Dendritic cell treated with granulocyte-macrophage colony-stimulating factor and Interleukin-4, amounts not matched to agents 40 ng/mL and 50 ng/mL, for 4 days (primary cell): ENCODE measurements around the gene SNTB2.
"Not testable (repeated sequence)": the region's sequence is repeated elsewhere in the genome, so short reads cannot be mapped to it uniquely, and the experiment has no call there.

Experiments used
- H3K27ac Mint-ChIP-seq: one replicate; pipeline ENCODE4 v1.8.0; 2022; ENCODE audit warnings: mild to moderate bottlenecking, mixed read lengths
- H3K27me3 Mint-ChIP-seq: one replicate; pipeline ENCODE4 v1.8.0; 2022; ENCODE audit warnings: mild to moderate bottlenecking, mixed read lengths
- H3K36me3 Mint-ChIP-seq: one replicate; pipeline ENCODE4 v1.8.0; 2022; ENCODE audit warnings: low read depth, mixed read lengths
- H3K4me1 Mint-ChIP-seq: one replicate; pipeline ENCODE4 v1.8.0; 2022; ENCODE audit warnings: low read depth, mixed read lengths
- H3K4me3 Mint-ChIP-seq: one replicate; pipeline ENCODE4 v1.8.0; 2022; ENCODE audit warnings: mild to moderate bottlenecking, moderate library complexity, mixed read lengths
- H3K9me3 Mint-ChIP-seq: one replicate; pipeline ENCODE4 v1.8.0; 2022; ENCODE audit warnings: mixed read lengths
- intact Hi-C: fragments of 100-400 bp; cut with micrococcal nuclease; formaldehyde crosslinking; loops from one replicate; pipeline ENCODE4 v1.15.0; 2022

Gene SNTB2

GRCh38 chr16:69225121-69225520, 38.2 kb downstream of the SNTB2 start:
- no peak overlapping the region for H3K4me3 Mint-ChIP-seq
- no peaks in the 10 kb centered on the region for H3K9me3 Mint-ChIP-seq
- H3K4me1 Mint-ChIP-seq = no peaks in the 10 kb centered on the region
- no peak overlapping the region for H3K27ac Mint-ChIP-seq
- intact Hi-C loops = loop anchor here (10.0 kb wide), 1 partner anchor 70 kb away; no protein-coding TSS in a partner anchor
- H3K27me3 Mint-ChIP-seq = peaks cover 5% of the 10 kb centered on the region
- H3K36me3 Mint-ChIP-seq = no peaks in the 10 kb centered on the region

GRCh38 chr16:69233124-69233523, 46.2 kb downstream of the SNTB2 start:
- H3K27ac Mint-ChIP-seq = no peak overlapping the region
- no peak overlapping the region for H3K4me3 Mint-ChIP-seq
- intact Hi-C loops = no loop called here
- no peaks in the 10 kb centered on the region for H3K9me3 Mint-ChIP-seq
- H3K4me1 Mint-ChIP-seq = no peaks in the 10 kb centered on the region
- H3K27me3 Mint-ChIP-seq = no peaks in the 10 kb centered on the region
- H3K36me3 Mint-ChIP-seq = peaks cover 6% of the 10 kb centered on the region

- Mint-ChIP-seq H3K9me3 (no peaks in the 10 kb centered on the region), H3K27me3 (no peaks in the 10 kb centered on the region), H3K4me3 (no peak overlapping the region), H3K4me1 (no peaks in the 10 kb centered on the region), H3K36me3 (peaks cover 6% of the 10 kb centered on the region), H3K27ac (no peak overlapping the region)
- intact Hi-C loops = no loop called here
These were observed 47.5 kb downstream of the SNTB2 start for GRCh38 chr16:69234460-69234859.

GRCh38 chr16:69236319-69236718, 49.4 kb downstream of the SNTB2 start:
- Mint-ChIP-seq H3K27ac (no peak overlapping the region), H3K27me3 (no peaks in the 10 kb centered on the region), H3K9me3 (no peaks in the 10 kb centered on the region), H3K4me3 (no peak overlapping the region), H3K4me1 (no peaks in the 10 kb centered on the region), H3K36me3 (no peaks in the 10 kb centered on the region)
- intact Hi-C loops = no loop called here

- no peak overlapping the region for H3K4me3 Mint-ChIP-seq
- no peaks in the 10 kb centered on the region for H3K9me3 Mint-ChIP-seq
- no peaks in the 10 kb centered on the region for H3K27me3 Mint-ChIP-seq
- intact Hi-C loops = no loop called here
- H3K4me1 Mint-ChIP-seq = no peaks in the 10 kb centered on the region
- no peak overlapping the region for H3K27ac Mint-ChIP-seq
- no peaks in the 10 kb centered on the region for H3K36me3 Mint-ChIP-seq
These were observed 50.3 kb downstream of the SNTB2 start for GRCh38 chr16:69237296-69237695.

- Mint-ChIP-seq H3K27me3 (no peaks in the 10 kb centered on the region), H3K9me3 (no peaks in the 10 kb centered on the region), H3K4me1 (no peaks in the 10 kb centered on the region), H3K36me3 (no peaks in the 10 kb centered on the region), H3K27ac (no peak overlapping the region), H3K4me3 (no peak overlapping the region)
- intact Hi-C loops = no loop called here
These were observed 52.9 kb downstream of the SNTB2 start for GRCh38 chr16:69239851-69240250.

- intact Hi-C loops = no loop called here
- no peaks in the 10 kb centered on the region for H3K9me3 Mint-ChIP-seq
- no peaks in the 10 kb centered on the region for H3K27me3 Mint-ChIP-seq
- peaks cover 1% of the 10 kb centered on the region for H3K36me3 Mint-ChIP-seq
- no peak overlapping the region for H3K4me3 Mint-ChIP-seq
- H3K4me1 Mint-ChIP-seq = no peaks in the 10 kb centered on the region
- H3K27ac Mint-ChIP-seq = no peak overlapping the region
These were observed 53.4 kb downstream of the SNTB2 start for GRCh38 chr16:69240331-69240730.

GRCh38 chr16:69241926-69242325, 55.0 kb downstream of the SNTB2 start:
- no peaks in the 10 kb centered on the region for H3K9me3 Mint-ChIP-seq
- H3K27ac Mint-ChIP-seq = no peak overlapping the region
- no peaks in the 10 kb centered on the region for H3K4me1 Mint-ChIP-seq
- no peaks in the 10 kb centered on the region for H3K27me3 Mint-ChIP-seq
- H3K36me3 Mint-ChIP-seq = peaks cover 7% of the 10 kb centered on the region
- H3K4me3 Mint-ChIP-seq = no peak overlapping the region
- intact Hi-C loops = no loop called here

GRCh38 chr16:69243479-69243878, 56.5 kb downstream of the SNTB2 start:
- no peaks in the 10 kb centered on the region for H3K9me3 Mint-ChIP-seq
- no peaks in the 10 kb centered on the region for H3K27me3 Mint-ChIP-seq
- intact Hi-C loops = no loop called here
- H3K36me3 Mint-ChIP-seq = peaks cover 7% of the 10 kb centered on the region
- H3K4me1 Mint-ChIP-seq = no peaks in the 10 kb centered on the region
- H3K4me3 Mint-ChIP-seq = no peak overlapping the region
- H3K27ac Mint-ChIP-seq = no peak overlapping the region

- intact Hi-C loops = no loop called here
- H3K36me3 Mint-ChIP-seq = peaks cover 7% of the 10 kb centered on the region
- no peak overlapping the region for H3K27ac Mint-ChIP-seq
- H3K4me3 Mint-ChIP-seq = no peak overlapping the region
- H3K9me3 Mint-ChIP-seq = no peaks in the 10 kb centered on the region
- H3K4me1 Mint-ChIP-seq = no peaks in the 10 kb centered on the region
- no peaks in the 10 kb centered on the region for H3K27me3 Mint-ChIP-seq
These were observed 57.4 kb downstream of the SNTB2 start for GRCh38 chr16:69244336-69244735.

GRCh38 chr16:69250081-69250480, 63.1 kb downstream of the SNTB2 start:
- H3K27me3 Mint-ChIP-seq = no peaks in the 10 kb centered on the region
- no peaks in the 10 kb centered on the region for H3K9me3 Mint-ChIP-seq
- H3K36me3 Mint-ChIP-seq = peaks cover 13% of the 10 kb centered on the region
- intact Hi-C loops = no loop called here
- no peak overlapping the region for H3K27ac Mint-ChIP-seq
- H3K4me1 Mint-ChIP-seq = no peaks in the 10 kb centered on the region
- H3K4me3 Mint-ChIP-seq = no peak overlapping the region

- intact Hi-C loops = no loop called here
- H3K4me1 Mint-ChIP-seq = no peaks in the 10 kb centered on the region
- no peaks in the 10 kb centered on the region for H3K27me3 Mint-ChIP-seq
- H3K4me3 Mint-ChIP-seq = no peak overlapping the region
- H3K36me3 Mint-ChIP-seq = peaks cover 6% of the 10 kb centered on the region
- H3K27ac Mint-ChIP-seq = no peak overlapping the region
- H3K9me3 Mint-ChIP-seq = no peaks in the 10 kb centered on the region
These were observed 66.9 kb downstream of the SNTB2 start for GRCh38 chr16:69253870-69254341.

GRCh38 chr16:69259428-69259764, 72.4 kb downstream of the SNTB2 start:
- H3K27ac Mint-ChIP-seq, H3K9me3 Mint-ChIP-seq, intact Hi-C loops, H3K4me3 Mint-ChIP-seq, H3K4me1 Mint-ChIP-seq, H3K27me3 Mint-ChIP-seq: not testable (repeated sequence)
- peaks cover 40% of the 10 kb centered on the region for H3K36me3 Mint-ChIP-seq

- Mint-ChIP-seq H3K27ac (no peak overlapping the region), H3K36me3 (peaks cover 44% of the 10 kb centered on the region), H3K27me3 (peaks cover 1% of the 10 kb centered on the region), H3K9me3 (no peaks in the 10 kb centered on the region), H3K4me3 (no peak overlapping the region), H3K4me1 (no peaks in the 10 kb centered on the region)
- intact Hi-C loops = no loop called here
These were observed 73.1 kb downstream of the SNTB2 start for GRCh38 chr16:69260019-69260418.

GRCh38 chr16:69260506-69260905, 73.5 kb downstream of the SNTB2 start:
- no peaks in the 10 kb centered on the region for H3K9me3 Mint-ChIP-seq
- peaks cover 44% of the 10 kb centered on the region for H3K36me3 Mint-ChIP-seq
- H3K4me1 Mint-ChIP-seq = no peaks in the 10 kb centered on the region
- peaks cover 1% of the 10 kb centered on the region for H3K27me3 Mint-ChIP-seq
- intact Hi-C loops = no loop called here
- no peak overlapping the region for H3K27ac Mint-ChIP-seq
- H3K4me3 Mint-ChIP-seq = no peak overlapping the region
